Coronary artery (tissue), 2 donors: ENCODE data around the gene ZNF446.

Experiments
- DNase-seq: peaks from one replicate; pipeline ENCODE4 v3.0.0-alpha.2; 2017; ENCODE audit warnings: low spot score
- H3K27ac ChIP-seq, 2 donors: fragments of 200-600 bp; sonication (generic); one replicate each; pipeline ENCODE4 v1.5.1; 2016 to 2019
- H3K4me3 ChIP-seq: fragments of 200-600 bp; sonication (generic); 2 replicates; pipeline ENCODE4 v1.5.1; 2016; ENCODE audit warnings: mild to moderate bottlenecking, moderate library complexity
- TF ChIP-seq, protein P1 (sequence below): fragments of 200-600 bp; sonication (generic); IDR thresholded peaks from one replicate; pipeline ENCODE4 v1.5.1; 2019; ENCODE audit warnings: antibody characterized with exemption

ZNF446 gene

DNA sequence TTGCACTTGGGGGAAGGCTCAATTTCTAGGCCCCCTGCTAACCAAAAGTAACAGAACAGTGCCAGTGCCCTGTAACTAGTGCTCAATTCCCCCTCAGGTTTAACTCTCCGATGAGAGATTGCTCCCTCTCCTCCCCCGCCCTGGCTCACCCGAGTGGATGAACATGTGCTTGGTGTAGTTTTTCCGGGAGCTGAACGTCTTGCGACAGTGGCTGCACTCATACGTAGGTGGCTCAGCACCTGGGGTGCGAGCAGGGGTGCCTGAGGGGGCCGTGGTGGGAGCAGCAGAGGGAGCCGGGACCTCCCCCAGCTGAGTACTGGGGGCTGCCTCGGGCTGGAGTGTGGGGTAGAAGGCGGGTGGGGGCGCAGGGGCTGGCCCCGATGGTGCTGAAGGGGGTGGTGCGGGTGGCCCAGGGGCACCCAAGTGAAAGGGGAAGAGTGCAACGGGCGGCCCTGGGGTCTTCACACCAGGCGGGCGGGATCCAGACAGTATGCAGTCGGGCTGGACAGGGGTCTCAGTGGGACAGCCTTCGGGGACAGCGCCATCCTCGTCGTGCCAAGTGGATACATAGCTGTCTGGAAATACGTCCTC lies 40.2 kb downstream of the ZNF446 start:
- no peak for DNase-seq
- H3K4me3 ChIP-seq, result no peak overlapping the region
- TF ChIP-seq, protein P1, sequence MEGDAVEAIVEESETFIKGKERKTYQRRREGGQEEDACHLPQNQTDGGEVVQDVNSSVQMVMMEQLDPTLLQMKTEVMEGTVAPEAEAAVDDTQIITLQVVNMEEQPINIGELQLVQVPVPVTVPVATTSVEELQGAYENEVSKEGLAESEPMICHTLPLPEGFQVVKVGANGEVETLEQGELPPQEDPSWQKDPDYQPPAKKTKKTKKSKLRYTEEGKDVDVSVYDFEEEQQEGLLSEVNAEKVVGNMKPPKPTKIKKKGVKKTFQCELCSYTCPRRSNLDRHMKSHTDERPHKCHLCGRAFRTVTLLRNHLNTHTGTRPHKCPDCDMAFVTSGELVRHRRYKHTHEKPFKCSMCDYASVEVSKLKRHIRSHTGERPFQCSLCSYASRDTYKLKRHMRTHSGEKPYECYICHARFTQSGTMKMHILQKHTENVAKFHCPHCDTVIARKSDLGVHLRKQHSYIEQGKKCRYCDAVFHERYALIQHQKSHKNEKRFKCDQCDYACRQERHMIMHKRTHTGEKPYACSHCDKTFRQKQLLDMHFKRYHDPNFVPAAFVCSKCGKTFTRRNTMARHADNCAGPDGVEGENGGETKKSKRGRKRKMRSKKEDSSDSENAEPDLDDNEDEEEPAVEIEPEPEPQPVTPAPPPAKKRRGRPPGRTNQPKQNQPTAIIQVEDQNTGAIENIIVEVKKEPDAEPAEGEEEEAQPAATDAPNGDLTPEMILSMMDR, result no peak
- no peak overlapping the region for H3K27ac ChIP-seq

DNA sequence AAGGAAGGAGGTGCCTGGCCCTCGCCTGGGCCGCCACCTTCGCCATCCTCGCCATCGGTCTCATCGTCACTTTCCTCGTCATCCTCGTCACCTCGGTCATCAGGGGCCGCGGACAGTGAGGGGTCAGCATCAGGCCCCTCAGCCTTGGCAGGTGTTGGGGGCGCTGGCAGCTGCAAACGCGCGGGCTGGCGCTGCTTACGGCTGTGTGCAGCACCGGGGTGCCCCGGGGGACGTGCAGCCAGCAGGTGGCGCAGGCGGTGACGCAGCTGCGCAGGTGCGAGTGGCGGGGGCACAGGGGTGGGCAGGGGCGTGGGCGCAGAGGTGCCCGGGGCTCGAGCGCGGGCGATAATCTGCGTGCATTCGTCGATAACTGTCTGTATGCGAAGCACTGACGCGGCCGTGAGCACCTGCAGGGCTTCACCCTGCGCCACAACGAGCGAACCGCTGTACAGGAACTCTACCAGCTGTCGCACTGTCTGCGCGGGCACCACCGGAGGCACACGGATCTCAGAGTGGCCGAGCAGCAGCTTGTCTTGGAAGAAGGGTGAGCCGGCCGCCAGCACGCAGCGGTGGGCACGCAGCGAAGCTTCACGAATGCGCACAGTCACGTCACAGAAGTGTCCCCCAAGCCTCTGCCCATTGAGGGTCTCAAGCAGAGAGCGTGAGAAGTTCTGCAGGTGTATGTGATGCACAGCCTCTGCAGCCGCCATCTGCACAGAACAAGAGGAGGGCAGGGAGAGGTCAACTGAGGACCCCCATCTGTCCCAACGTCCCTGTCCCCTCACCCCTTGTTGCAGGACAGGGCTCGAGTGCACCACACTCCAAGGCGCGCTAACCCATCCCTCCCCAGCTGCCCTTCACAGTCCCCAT lies 41.0 kb downstream of the ZNF446 start:
- peak overlapping the region; percentile 93 for H3K4me3 ChIP-seq
- no peak for DNase-seq
- peak overlapping the region in 1 of 2 donors; percentile 98 for H3K27ac ChIP-seq
- TF ChIP-seq, protein P1, result no peak

DNA sequence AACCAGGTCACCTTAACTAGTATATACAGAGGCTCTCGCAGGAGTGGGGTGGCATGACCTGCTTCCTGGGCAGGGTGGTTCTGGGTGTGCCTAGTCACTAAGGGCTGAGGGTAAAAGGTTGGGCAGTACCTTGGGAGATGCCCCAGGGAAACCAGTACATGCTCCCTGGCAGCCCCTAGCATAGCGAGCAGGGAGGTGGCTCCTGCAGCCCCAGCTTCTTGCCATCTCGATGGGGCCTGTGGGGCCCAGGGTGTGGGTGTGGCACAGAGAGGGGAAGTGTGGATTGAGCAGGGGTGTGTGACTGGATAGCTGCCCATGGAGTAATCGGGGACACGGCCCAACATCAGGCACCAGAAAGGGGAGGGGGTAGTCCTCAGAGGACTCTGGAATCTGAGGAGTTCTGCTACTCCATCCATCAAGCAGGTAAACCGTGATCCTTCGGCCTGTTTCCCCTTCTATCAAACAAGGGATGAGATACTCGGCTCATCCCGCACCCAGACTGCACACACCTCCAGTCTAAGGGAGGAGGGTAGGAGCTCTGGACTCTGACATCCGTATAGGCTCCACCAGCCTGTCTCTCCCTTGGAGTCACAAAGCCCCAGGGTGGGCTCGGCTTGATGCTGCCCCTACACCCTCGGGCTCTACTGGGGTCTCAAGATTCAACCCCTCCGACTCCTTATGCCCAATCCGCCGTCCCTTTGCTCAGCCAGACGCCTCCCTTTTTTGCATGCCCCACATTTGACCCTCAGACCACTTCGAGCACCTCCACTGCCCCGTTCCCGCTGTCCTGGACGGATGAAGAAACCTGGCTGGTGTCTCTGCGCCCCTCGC lies 42.3 kb downstream of the ZNF446 start:
- TF ChIP-seq, protein P1, result no peak
- Histone ChIP-seq H3K4me3 (peak overlapping the region; percentile 93), H3K27ac (peak overlapping the region; percentile 91 to 98)
- DNase-seq, result no peak

DNA sequence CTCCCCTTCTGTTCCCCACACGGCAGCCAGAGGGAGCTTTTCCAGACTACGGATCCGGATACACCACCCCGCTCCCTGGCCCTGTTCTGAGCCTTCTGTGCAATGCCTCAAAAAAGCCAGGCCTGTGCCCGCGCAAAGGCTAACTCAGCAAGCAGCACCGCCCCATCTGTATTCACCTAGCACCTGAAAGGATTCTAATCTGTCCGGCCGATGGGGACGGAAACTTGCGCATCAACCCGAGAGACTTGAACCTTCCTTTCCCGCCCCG lies 42.9 kb downstream of the ZNF446 start:
- peak; percentile 78 for DNase-seq
- Histone ChIP-seq H3K27ac (peak overlapping the region; percentile 91 to 98), H3K4me3 (peak overlapping the region; percentile 93)
- TF ChIP-seq, protein P1, result no peak

DNA sequence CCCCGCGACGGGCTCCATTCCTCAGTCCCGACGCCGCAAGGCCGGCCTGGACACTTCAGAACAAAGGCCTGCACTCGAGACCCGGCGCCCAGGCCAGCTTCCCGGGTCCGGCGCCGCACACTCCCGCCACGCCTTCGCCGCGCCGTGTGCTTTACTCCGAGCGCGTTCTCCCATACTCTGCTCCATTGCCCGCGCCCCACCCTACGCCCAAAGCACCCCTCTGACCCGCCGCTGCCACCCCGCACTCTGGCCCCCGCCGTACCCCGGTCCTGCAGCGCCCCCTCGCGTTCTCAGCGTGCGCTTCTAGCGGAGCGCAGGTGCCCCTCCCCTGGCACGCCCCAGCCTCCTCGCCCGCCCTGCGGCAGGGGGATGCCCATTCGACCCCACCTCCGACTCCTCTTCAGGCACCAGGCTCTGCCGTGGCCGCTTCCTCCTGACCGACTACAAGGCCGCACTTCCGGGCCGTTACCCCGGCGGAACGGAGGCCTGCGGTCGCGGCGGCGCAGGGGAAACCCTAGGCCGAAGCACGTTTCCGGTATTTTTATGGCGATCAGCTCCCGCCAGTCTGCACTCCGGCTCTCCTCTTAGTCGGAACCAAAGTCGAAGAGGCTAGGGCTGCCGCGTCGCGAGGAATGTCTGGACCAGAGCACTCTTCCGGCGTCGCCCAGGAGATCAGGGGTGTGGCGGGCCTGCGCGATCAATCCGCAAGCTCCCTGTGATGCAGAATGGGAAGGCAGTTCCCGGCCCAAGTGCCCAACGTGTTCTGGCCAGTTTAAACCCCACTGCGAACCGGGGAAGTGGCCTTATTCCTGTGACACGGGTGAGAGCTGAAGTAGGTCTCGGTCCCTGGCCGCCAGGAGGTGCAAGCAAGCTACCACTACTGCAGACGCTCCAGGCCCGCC lies 43.5 kb downstream of the ZNF446 start, which contains the start of gene ZBTB45:
Gene ZBTB45 (minus strand): TSS at position 456 of the 902 bp plus-strand sequence. CDS start 2,137 bp downstream, outside the sequence.
- H3K4me3 ChIP-seq, result peak within 1 kb of the TSS; percentile 93
- peak within 1 kb of the TSS; percentile 91 to 98 for H3K27ac ChIP-seq
- DNase-seq, result peak; percentile 95
- TF ChIP-seq, protein P1, result peak; percentile 51

DNA sequence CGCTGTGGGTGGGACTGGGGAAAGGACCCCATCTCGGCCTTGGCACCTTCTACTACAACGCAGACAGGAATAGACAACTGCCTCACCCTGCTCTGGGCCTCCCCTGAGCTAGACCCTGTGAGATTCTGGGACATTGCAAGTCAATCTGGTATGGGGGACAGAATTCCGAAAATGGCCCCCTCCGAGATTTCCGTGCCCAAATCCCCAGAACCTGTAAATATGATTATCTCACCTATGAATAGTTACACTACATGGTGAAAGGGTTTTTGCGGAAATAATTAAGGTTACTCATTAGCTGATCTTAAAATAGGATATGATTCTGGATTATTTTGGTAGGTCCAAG lies 44.1 kb downstream of the ZNF446 start:
- Histone ChIP-seq H3K27ac (peak overlapping the region; percentile 91 to 98), H3K4me3 (peak overlapping the region; percentile 93)
- TF ChIP-seq, protein P1, result no peak
- DNase-seq, result no peak
